H1 (cell line): Measurements from ENCODE around the gene IBSP. TPM values are rescaled to one million over a fixed set of nuclear protein-coding genes. Genes with fewer than 3 reads are reported as not detected.

Source experiments
- CTCF ChIA-PET: fragments of 300-600 bp; sonication (Branson Sonifier 250); formaldehyde crosslinking; loops from one replicate; lab custom pipeline; 2021; ENCODE audit not compliant: partially characterized antibody; lab: Charles Lee
- POLR2A ChIA-PET: fragments of 300-600 bp; sonication (Branson Sonifier 250); formaldehyde crosslinking; loops from one replicate; lab custom pipeline; 2021; ENCODE audit warnings: inconsistent platforms; ENCODE audit not compliant: partially characterized antibody; lab: Charles Lee
- DNase-seq, 2 experiments: peaks; one replicate each; pipeline versions ENCODE4 v3.0.0 to v3.0.0-alpha.2; 2010 to 2022; ENCODE audit warnings: low spot score in 2 of 2, low read depth in 1 of 2, mixed read lengths in 1 of 2
- FAIRE-seq: peaks from 2 replicates; lab custom pipeline; 2011; peaks lifted over from hg19 to GRCh38; lab: Jason Lieb, UNC
- H2AFZ ChIP-seq: 2 replicates; pipeline ENCODE4 v1.8.1; 2012; ENCODE audit warnings: low read length, inconsistent platforms
- H2AK5ac ChIP-seq: 2 replicates; pipeline ENCODE4 v1.6.1; 2013; ENCODE audit warnings: low read depth, low read length
- H2BK120ac ChIP-seq: replicated peaks from 2 replicates; pipeline ENCODE3; 2013; ENCODE audit warnings: low read depth, low read length, inconsistent platforms
- H2BK12ac ChIP-seq: 2 replicates; pipeline ENCODE4 v1.6.1; 2013; ENCODE audit warnings: low read depth, low read length
- H2BK15ac ChIP-seq: 2 replicates; pipeline ENCODE4 v1.6.1; 2013; ENCODE audit warnings: low read length
- H2BK20ac ChIP-seq: 2 replicates; pipeline ENCODE4 v1.6.1; 2013; ENCODE audit warnings: low read length
- H2BK5ac ChIP-seq: 2 replicates; pipeline ENCODE4 v1.6.1; 2013; ENCODE audit warnings: low read depth, low read length
- H3K14ac ChIP-seq: 2 replicates; pipeline ENCODE4 v1.6.1; 2013; ENCODE audit warnings: inconsistent platforms; ENCODE audit not compliant: insufficient read length
- H3K18ac ChIP-seq: 2 replicates; pipeline ENCODE4 v1.6.1; 2013; ENCODE audit warnings: low read length; ENCODE audit errors: extremely low read depth
- H3K23ac ChIP-seq: 2 replicates; pipeline ENCODE4 v1.6.1; 2013; ENCODE audit warnings: inconsistent platforms; ENCODE audit not compliant: insufficient read length
- H3K23me2 ChIP-seq: 2 replicates; pipeline ENCODE4 v1.6.1; 2013; ENCODE audit warnings: low read depth, low read length
- H3K27ac ChIP-seq: 2 replicates; pipeline ENCODE4 v1.6.1; 2011; ENCODE audit warnings: low read depth, low read length, inconsistent platforms
- H3K27me3 ChIP-seq, 4 experiments: replicated peaks in 1 of 4; 1 replicate in 1 of 4; 2 replicates in 3 of 4; pipeline versions ENCODE4 v1.6.1 to v1.8.1; 2011 to 2013; ENCODE audit warnings: low read length in 3 of 4, mild to moderate bottlenecking in 3 of 4, inconsistent platforms in 2 of 4, mixed read lengths in 2 of 4, moderate library complexity in 1 of 4; ENCODE audit not compliant: control insufficient read depth in 3 of 4, insufficient read depth in 3 of 4; ENCODE audit errors: extremely low read depth in 1 of 4
- H3K36me3 ChIP-seq, 4 experiments: 2 replicates each; pipeline versions ENCODE4 v1.6.1 to v1.8.1; 2011 to 2013; ENCODE audit warnings: mild to moderate bottlenecking in 4 of 4, low read length in 3 of 4, moderate library complexity in 2 of 4, control low read depth in 1 of 4, inconsistent platforms in 1 of 4; ENCODE audit not compliant: insufficient read depth in 4 of 4, control insufficient read depth in 2 of 4
- H3K4ac ChIP-seq: replicated peaks from 2 replicates; pipeline ENCODE3; 2013; ENCODE audit warnings: low read length, low read depth, mixed read lengths, inconsistent platforms; ENCODE audit not compliant: insufficient read length
- H3K4me1 ChIP-seq, 4 experiments: replicated peaks in 1 of 4; 1 replicate in 1 of 4; 2 replicates in 3 of 4; pipeline versions ENCODE4 v1.6.1 to v1.8.1; 2011 to 2013; ENCODE audit warnings: low read length in 3 of 4, inconsistent platforms in 2 of 4, mixed read lengths in 1 of 4; ENCODE audit not compliant: insufficient read depth in 4 of 4, control insufficient read depth in 3 of 4
- H3K4me2 ChIP-seq, 2 experiments: 2 replicates each; pipeline versions ENCODE4 v1.6.1 to v1.8.1; 2011 to 2013; ENCODE audit warnings: low read depth in 2 of 2, low read length in 2 of 2, control low read depth in 1 of 2, inconsistent platforms in 1 of 2, mild to moderate bottlenecking in 1 of 2; ENCODE audit not compliant: insufficient read depth in 1 of 2
- H3K4me3 ChIP-seq, 4 experiments: fragments of 200-600, 300-600 bp in 1 of 4; sonication (generic), shearing (Covaris generic), sonication (Bioruptor Twin) in 1 of 4; 2 replicates each; pipeline versions ENCODE4 v1.5.1 to v1.8.1; 2011 to 2016; ENCODE audit warnings: low read length in 4 of 4, low read depth in 3 of 4, control low read depth in 2 of 4, inconsistent platforms in 2 of 4, mild to moderate bottlenecking in 2 of 4, mixed read lengths in 1 of 4, moderate library complexity in 1 of 4; ENCODE audit not compliant: insufficient read depth in 2 of 4; ENCODE audit errors: extremely low read depth in 1 of 4
- H3K56ac ChIP-seq: replicated peaks from 2 replicates; pipeline ENCODE3; 2013; ENCODE audit warnings: low read depth, mild to moderate bottlenecking, mixed read lengths, low read length, inconsistent platforms; ENCODE audit not compliant: insufficient read length
- H3K79me1 ChIP-seq: 2 replicates; pipeline ENCODE4 v1.6.1; 2013; ENCODE audit warnings: low read depth, low read length, control low read depth
- H3K79me2 ChIP-seq, 2 experiments: 2 replicates each; pipeline versions ENCODE4 v1.6.1 to v1.8.1; 2012 to 2013; ENCODE audit warnings: low read length in 2 of 2, mild to moderate bottlenecking in 2 of 2, inconsistent platforms in 1 of 2; ENCODE audit not compliant: insufficient read depth in 2 of 2, control insufficient read depth in 1 of 2
- H3K9ac ChIP-seq, 4 experiments: replicated peaks in 1 of 4; 1 replicate in 1 of 4; 2 replicates in 3 of 4; pipeline versions ENCODE4 v1.6.1 to v1.8.1; 2011 to 2013; ENCODE audit warnings: low read depth in 3 of 4, low read length in 3 of 4, control low read depth in 2 of 4, mild to moderate bottlenecking in 2 of 4, moderate library complexity in 2 of 4, inconsistent platforms in 1 of 4; ENCODE audit errors: extremely low read depth in 1 of 4
- H3K9me3 ChIP-seq, 2 experiments: 2 replicates each; pipeline versions ENCODE4 v1.6.1 to v1.8.1; 2012 to 2013; ENCODE audit warnings: mild to moderate bottlenecking in 2 of 2, moderate library complexity in 2 of 2, control low read depth in 1 of 2, inconsistent platforms in 1 of 2, low read depth in 1 of 2, low read length in 1 of 2, mixed read lengths in 1 of 2; ENCODE audit not compliant: insufficient read depth in 2 of 2
- H4K20me1 ChIP-seq, 2 experiments: replicated peaks in 1 of 2; 2 replicates each; pipeline versions ENCODE3 to v1.8.1; 2011 to 2013; ENCODE audit warnings: inconsistent platforms in 2 of 2, low read length in 2 of 2, mild to moderate bottlenecking in 1 of 2; ENCODE audit not compliant: insufficient read depth in 2 of 2, control insufficient read depth in 1 of 2
- H4K5ac ChIP-seq: 2 replicates; pipeline ENCODE4 v1.6.1; 2013; ENCODE audit warnings: low read length, low read depth, mixed read lengths, inconsistent platforms; ENCODE audit not compliant: insufficient read length
- H4K8ac ChIP-seq: 2 replicates; pipeline ENCODE4 v1.8.0; 2013; ENCODE audit warnings: mild to moderate bottlenecking, moderate library complexity, low read length, inconsistent platforms; ENCODE audit not compliant: insufficient read depth; ENCODE audit errors: extremely low read depth
- H4K91ac ChIP-seq: replicated peaks from 2 replicates; pipeline ENCODE3; 2013; ENCODE audit warnings: low read length, mixed read lengths, inconsistent platforms; ENCODE audit not compliant: insufficient read length
- HDAC2 ChIP-seq, 2 experiments: fragments of 300-600 bp in 1 of 2; sonication (generic) in 1 of 2; IDR thresholded peaks; 2 replicates each; pipeline ENCODE4 v1.6.1; 2011 to 2012; ENCODE audit warnings: low read depth in 2 of 2, low read length in 2 of 2, mild to moderate bottlenecking in 2 of 2, moderate library complexity in 2 of 2, borderline replicate concordance in 1 of 2, inconsistent platforms in 1 of 2
- POLR2A ChIP-seq, 2 experiments: IDR thresholded peaks; 1 replicate in 1 of 2; 2 replicates in 1 of 2; pipeline ENCODE4 v1.6.1; 2011; ENCODE audit warnings: low read depth in 2 of 2, low read length in 2 of 2, mild to moderate bottlenecking in 2 of 2; ENCODE audit errors: control extremely low read depth in 1 of 2
- POLR2AphosphoS5 ChIP-seq: IDR thresholded peaks from 2 replicates; pipeline ENCODE4 v1.6.1; 2011; ENCODE audit warnings: low read depth, low read length
- WGBS, 2 experiments: shearing (Covaris generic) in 1 of 2; methylation state at CpG; one replicate each; pipeline versions ENCODE4 v1.1.6 to v1.1.7; 2013 to 2015; ENCODE audit warnings: low lambda C conversion rate in 2 of 2, mixed read lengths in 2 of 2, inconsistent platforms in 1 of 2, low coverage in 1 of 2, missing lambda C conversion rate in 1 of 2; ENCODE audit not compliant: insufficient replicate concordance in 2 of 2, insufficient coverage in 1 of 2, insufficient read length in 1 of 2; ENCODE audit errors: extremely low coverage in 1 of 2, missing lambda C conversion rate in 1 of 2; 5-methylcytosine and 5-hydroxymethylcytosine counted together
- polyA plus RNA-seq, 7 experiments: library from polyadenylated mRNA; depleted of rRNA in 3 of 7; stranded (reverse) in 5 of 7; unstranded in 2 of 7; fragments of >200 nt in 5 of 7; fragments of 200-250 nt in 2 of 7; gene quantifications; 1 replicate in 5 of 7; 2 replicates in 1 of 7; 4 replicates in 1 of 7; pipeline versions ENCODE4 v1.2.1 to v1.2.3, GENCODE V29; 2011 to 2013; ENCODE audit warnings: missing spikeins in 2 of 7, mixed read lengths in 2 of 7
- total RNA-seq: library from RNA; stranded (reverse); fragmentation: NEBNext Ultra II Directional; extraction: Animal tissue kit (Norgen Biotek cat#: 25700); gene quantifications from 2 replicates; pipeline ENCODE4 v1.2.1, GENCODE V29; 2021
- TF ChIP-seq, protein P1 (sequence below), 3 experiments: IDR thresholded peaks; 1 replicate in 2 of 3; 2 replicates in 1 of 3; pipeline versions ENCODE4 v1.5.1 to v1.6.1; 2011; ENCODE audit warnings: low read length in 3 of 3, mild to moderate bottlenecking in 3 of 3, inconsistent platforms in 2 of 3, low read depth in 1 of 3, moderate library complexity in 1 of 3; ENCODE audit not compliant: insufficient read depth in 1 of 3; ENCODE audit errors: control extremely low read depth in 1 of 3

IBSP gene
- total and polyA plus RNA-seq, 2 of the 8 experiments (the other 6 are each of a cell fraction or from before 2014, with no cell fraction given), result not detected

DNA sequence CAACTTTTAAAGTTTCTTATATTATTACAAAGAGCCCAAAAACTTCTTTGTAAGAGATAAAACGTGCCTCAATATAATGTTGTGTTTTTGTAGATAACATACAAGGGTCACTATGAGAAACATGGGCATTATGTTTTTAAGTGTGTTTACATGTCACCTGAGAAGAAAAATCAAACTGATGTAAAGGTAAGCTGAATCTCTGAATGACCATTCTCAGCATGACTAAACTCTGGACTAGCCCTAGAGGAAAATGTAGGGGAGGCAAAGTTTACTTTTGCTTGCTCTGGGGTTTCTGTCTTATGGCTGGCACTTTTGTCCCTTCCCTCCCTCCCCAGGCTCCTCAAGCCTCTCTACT lies 40.2 kb downstream of the IBSP start:
- Histone ChIP-seq H2BK15ac (no peak overlapping the region), H4K91ac (no peak overlapping the region), H3K79me2 (no peaks in the 10 kb centered on the region), H4K8ac (no peak overlapping the region), H3K23ac (no peak overlapping the region), H3K18ac (no peak overlapping the region), H3K36me3 (no peaks in the 10 kb centered on the region), H3K27me3 (no peaks in the 10 kb centered on the region), H2BK5ac (no peak overlapping the region), H3K27ac (no peak overlapping the region), H3K56ac (no peak overlapping the region), H2BK12ac (no peak overlapping the region), H2AFZ (no peak overlapping the region), H3K4me1 (peaks cover 0 to 10% (median 4%) of the 10 kb centered on the region in 4 experiments; a peak in 5 of 7 replicates), H3K9me3 (no peaks in the 10 kb centered on the region), H3K23me2 (no peaks in the 10 kb centered on the region), H3K4me2 (no peak overlapping the region), H2BK120ac (peak overlapping the region; percentile 16), H3K4ac (no peak overlapping the region), H3K9ac (no peak overlapping the region), H3K14ac (no peak overlapping the region), H2AK5ac (no peak overlapping the region), H3K4me3 (no peak overlapping the region), H4K20me1 (no peaks in the 10 kb centered on the region), H3K79me1 (no peaks in the 10 kb centered on the region), H2BK20ac (no peak overlapping the region), H4K5ac (no peak overlapping the region)
- DNase-seq (no peak), FAIRE-seq (no peak)
- CTCF ChIA-PET, result interaction anchor here (0.6 to 7.0 kb wide), 35 partner anchors 9 to 492 kb away, joined by 3 to 109 read pairs (median 6); partner anchors contain the start of gene SPARCL1
- WGBS, 2 experiments, result 0% methylated on average over 1 of the region's 1 CpG; no CpG with 5 or more reads in 1 of the 2 experiments
- POLR2A ChIA-PET, result interaction anchor here (1.3 to 1.4 kb wide), 2 partner anchors 160 to 170 kb away, joined by 3 to 11 read pairs; no protein-coding TSS in a partner anchor
- TF ChIP-seq POLR2A (IDR thresholded peaks at IDR 0.05; ENCODE audit: control extremely low read depth in 1 of 2, low read depth in 2 of 2, low read length in 2 of 2), result no peak
- no peak for TF ChIP-seq HDAC2 (IDR thresholded peaks at IDR 0.05; ENCODE audit: borderline replicate concordance in 1 of 2, low read depth in 2 of 2, low read length in 2 of 2)
- TF ChIP-seq, protein P1, sequence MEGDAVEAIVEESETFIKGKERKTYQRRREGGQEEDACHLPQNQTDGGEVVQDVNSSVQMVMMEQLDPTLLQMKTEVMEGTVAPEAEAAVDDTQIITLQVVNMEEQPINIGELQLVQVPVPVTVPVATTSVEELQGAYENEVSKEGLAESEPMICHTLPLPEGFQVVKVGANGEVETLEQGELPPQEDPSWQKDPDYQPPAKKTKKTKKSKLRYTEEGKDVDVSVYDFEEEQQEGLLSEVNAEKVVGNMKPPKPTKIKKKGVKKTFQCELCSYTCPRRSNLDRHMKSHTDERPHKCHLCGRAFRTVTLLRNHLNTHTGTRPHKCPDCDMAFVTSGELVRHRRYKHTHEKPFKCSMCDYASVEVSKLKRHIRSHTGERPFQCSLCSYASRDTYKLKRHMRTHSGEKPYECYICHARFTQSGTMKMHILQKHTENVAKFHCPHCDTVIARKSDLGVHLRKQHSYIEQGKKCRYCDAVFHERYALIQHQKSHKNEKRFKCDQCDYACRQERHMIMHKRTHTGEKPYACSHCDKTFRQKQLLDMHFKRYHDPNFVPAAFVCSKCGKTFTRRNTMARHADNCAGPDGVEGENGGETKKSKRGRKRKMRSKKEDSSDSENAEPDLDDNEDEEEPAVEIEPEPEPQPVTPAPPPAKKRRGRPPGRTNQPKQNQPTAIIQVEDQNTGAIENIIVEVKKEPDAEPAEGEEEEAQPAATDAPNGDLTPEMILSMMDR (IDR thresholded peaks at IDR 0.05; ENCODE audit: control extremely low read depth in 1 of 3, insufficient read depth in 1 of 3, low read depth in 1 of 3, low read length in 3 of 3), result no peak
- no peak for TF ChIP-seq POLR2AphosphoS5
